Inferior parietal cortex (tissue), 1 donor: Measurements from ENCODE around the gene CTAG1A.
A peak's percentile ranks its signal among the peaks of the same experiment; 100 is the strongest.
"Not testable (repeated sequence)": the region's sequence is repeated elsewhere in the genome, so short reads cannot be mapped to it uniquely, and the experiment has no call there.

ENCODE experiments used
- DNase-seq: peaks from one replicate; pipeline ENCODE4 v3.0.0-alpha.2; 2016; ENCODE audit errors: extremely low spot score

CTAG1A gene

GRCh38 chrX:154584585-154585183 is at the start of gene CTAG1A:
Gene CTAG1A, plus strand, starts transcription at chrX:154585133. Its CDS starts 74 bp downstream, at chrX:154585207.
- not testable (repeated sequence) for DNase-seq

- no peak for DNase-seq
Observed at GRCh38 chrX:154535892-154536291, 49.0 kb upstream of the CTAG1A start.

DNA sequence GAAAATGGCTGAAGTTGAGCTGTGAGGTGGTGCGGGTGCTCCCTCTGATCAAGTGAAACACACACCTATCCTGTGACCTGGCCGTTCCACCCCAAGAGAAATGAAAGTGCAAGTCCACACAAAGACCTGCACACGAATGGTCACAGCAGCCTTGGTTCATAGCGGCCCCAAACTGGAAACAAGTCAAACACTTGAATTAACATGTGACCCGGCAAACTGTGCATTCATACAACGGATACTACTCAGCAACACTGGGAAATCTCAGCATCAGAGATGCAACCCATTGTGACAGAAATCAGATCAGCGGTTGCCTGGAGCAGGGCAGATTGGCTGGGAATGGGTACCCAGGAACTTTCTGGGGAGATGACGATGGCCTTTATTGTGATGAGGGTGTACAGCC is 45.9 kb upstream of the CTAG1A start:
- no peak for DNase-seq

GRCh38 chrX:154540365-154540764 is 44.6 kb upstream of the CTAG1A start:
- DNase-seq: not testable (repeated sequence)

GRCh38 chrX:154540897-154541535 is 43.9 kb upstream of the CTAG1A start:
- no peak for DNase-seq

GRCh38 chrX:154541589-154541895 is 43.4 kb upstream of the CTAG1A start:
- DNase-seq: no peak

DNA sequence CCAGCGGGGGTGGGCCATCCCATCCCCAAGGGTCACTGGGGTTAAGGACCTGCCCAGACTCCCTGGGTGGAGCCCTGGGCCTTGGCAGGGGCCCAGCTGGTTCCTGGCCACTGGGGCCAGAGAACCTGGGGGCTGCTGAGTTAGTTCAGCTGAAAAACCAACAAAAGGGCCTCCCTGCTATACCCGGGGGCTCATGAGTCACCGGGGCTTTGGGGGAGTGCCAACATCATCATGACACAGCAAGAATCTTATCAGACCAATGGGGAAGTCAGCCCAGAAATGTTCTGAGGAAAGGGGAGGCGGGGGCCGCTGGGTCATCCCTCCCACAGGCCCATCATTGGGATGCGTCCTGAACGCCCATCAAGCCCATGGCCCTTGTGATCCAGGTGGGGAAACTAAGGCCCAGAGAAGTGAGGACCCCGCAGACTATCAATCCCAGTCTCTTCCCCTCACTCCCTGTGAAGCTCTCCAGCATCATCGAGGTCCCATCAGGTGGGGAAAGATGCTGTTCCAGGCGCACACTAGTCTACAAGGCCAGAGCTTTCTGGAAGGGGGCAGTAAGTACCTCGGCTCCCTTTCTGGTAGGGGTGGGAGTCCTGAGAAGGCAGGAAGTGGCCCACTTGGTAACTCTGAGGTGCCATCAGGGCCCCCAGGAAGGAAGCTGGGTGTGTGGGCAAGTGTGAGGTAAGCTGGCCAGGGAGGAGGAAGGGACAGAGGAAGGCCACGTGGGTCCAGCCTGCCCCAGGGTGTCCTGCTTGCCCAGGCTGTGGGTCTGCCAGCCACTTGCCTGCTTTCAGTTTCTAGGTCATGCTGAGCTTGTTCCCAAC is 42.8 kb upstream of the CTAG1A start:
- DNase-seq: no peak

DNA sequence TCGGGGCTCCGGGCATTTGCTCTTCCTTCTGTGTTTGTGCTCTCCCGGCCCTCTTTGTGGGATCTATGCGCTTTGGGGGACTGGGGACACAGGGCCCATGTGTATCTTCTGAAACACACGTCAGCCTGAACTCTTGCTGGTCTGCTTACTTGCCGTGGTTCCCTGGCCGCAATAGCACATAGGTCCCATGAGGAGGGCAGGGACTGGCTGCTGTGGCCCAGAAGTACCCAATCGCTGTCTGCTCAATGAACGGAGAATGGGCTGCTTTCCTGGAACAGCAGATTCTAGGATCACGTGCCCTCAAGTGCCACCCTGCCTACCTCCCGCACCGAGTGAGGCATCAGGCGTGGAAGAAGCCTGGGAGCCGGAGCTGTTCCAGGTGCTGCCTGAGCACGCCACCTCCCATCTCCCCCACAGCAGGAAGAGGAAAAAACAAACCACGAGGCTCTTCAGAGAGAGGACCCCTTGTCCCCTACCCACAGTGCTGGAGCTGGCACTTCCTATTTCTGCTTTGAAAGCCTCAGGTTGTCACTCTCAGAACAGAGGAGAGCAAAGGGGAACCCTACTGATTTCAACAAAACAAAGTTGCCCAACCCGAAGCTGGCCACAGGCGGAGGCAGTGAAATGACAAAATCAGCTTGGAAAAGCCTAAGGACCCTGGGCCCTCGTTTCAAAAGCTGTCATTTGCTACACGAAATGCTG is 42.1 kb upstream of the CTAG1A start:
- DNase-seq: no peak

DNA sequence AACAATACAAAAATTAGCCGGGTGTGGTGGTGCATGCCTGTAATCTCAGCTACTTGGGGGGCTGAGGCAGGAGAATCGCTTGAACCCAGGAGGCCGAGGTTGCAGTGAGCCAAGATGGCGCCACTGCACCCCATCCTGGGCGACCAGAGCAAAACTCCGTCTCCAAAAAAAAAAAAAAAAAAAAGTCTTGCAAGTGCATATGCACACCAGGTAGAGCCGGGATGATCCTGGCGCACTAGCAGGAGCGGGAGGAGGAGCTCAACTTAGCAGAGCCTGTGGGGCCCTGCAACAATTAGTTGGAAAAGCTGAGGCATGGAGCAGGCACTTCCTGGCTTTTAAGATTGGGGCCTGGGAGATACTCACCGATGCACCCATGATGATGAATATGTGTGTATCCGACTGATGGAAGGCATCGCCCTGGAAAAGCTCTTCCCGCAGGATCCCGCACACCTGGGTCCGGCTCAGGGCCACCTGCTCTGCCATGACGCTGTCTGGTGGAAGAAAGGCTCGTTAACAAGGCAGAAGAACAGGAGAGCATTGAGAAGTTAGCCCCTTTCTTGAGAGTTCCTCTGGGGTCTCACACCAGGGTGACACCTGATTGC is 39.2 kb upstream of the CTAG1A start:
- no peak for DNase-seq

- no peak for DNase-seq
Observed at GRCh38 chrX:154546354-154547244, 38.3 kb upstream of the CTAG1A start, which contains the start of gene G6PD. Gene G6PD, minus strand, starts transcription at chrX:154546846. Its CDS starts 691 bp downstream, at chrX:154546155.

DNA sequence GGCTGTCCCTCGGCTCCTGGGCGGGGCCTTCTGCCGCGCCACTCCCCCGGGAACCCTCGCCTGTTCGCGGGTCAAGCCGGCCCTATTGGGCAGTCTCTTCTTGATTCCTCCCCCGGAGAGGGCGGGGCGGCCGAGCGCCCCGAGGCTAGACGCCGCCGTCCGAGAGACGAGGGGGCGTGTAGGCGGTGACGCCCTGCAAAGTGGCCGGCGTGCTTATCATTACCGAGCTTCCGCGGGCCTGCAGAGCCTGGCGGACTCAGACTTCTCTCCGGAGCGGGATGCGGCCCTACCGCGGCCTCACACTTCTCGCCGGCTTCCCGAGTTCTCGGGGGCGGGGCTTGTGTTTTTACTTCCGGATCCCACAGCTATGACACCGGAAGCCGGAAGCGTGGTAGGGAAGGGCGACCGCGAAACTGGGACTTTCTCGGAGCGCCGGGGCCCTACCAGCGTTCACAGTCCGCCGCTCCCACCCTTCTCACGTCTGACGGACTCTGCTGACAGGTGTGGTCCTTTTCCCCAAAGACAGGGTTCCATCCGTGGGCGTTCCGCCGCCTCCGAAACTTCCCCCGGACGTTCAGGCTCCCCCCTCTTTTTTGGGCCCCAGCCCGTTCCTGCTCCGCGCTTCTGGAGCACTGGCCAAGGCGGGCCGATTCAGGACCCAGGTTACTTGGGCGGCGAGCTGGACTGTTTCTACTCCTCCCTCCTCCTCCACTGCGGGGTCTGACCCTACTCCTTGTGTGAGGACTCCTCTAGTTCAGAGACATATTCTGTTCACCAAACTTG is 37.5 kb upstream of the CTAG1A start, which contains the start of gene IKBKG:
Gene IKBKG, plus strand, starts transcription at position 376 of the 783 bp plus-strand sequence. CDS start 4,383 bp downstream, outside the sequence.
- peak; percentile 85 for DNase-seq

DNA sequence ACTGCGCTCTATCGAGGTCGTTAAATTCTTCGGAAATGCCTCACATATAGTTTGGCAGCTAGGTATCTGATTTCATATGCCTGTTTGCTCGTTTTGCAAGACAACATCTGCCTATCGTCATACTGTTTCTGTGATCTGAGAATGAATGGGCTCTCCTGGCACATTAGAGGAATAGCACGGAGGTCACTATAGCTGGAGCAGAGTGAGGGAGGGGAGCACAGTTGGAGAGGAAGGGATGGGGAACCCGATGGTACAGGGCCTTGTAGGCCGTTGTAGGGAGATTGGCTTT is 37.0 kb upstream of the CTAG1A start:
- no peak for DNase-seq

GRCh38 chrX:154549766-154550165 is 35.2 kb upstream of the CTAG1A start:
- DNase-seq: no peak

- DNase-seq: not testable (repeated sequence)
Observed at GRCh38 chrX:154552112-154552806, 32.7 kb upstream of the CTAG1A start.

DNA sequence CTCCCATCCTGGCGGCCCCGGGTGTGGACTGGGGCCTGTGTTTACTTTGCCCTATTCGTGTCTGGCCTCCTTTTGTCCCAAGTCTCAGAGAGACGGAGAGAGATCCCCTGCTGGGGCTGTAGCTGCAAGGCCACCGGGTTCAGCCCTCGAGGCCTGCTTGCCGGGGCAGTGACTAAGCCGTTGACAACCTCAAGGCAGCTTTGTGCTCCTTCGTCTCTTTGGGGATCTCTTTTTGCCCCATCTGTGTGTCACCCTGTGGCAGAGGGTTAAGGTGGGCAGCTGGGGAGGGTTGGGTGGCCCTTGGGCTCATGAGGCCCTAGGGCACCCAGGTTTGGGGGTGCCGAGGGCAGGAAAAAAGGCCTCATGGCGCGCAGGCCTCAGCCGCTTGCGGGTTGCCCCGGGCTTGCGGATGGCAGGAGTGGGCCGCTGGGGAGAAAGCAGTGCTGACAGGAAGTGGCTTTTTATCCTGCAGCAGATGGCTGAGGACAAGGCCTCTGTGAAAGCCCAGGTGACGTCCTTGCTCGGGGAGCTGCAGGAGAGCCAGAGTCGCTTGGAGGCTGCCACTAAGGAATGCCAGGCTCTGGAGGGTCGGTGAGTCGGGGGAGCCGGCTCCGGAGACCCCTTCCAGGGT is 26.8 kb upstream of the CTAG1A start:
- not testable (repeated sequence) for DNase-seq

GRCh38 chrX:154558896-154559295 is 26.0 kb upstream of the CTAG1A start:
- not testable (repeated sequence) for DNase-seq

GRCh38 chrX:154560326-154560725 is 24.6 kb upstream of the CTAG1A start:
- DNase-seq: not testable (repeated sequence)

GRCh38 chrX:154562295-154562694 is 22.6 kb upstream of the CTAG1A start:
- DNase-seq: not testable (repeated sequence)

- DNase-seq: not testable (repeated sequence)
Observed at GRCh38 chrX:154570361-154570760, 14.6 kb upstream of the CTAG1A start.
